ENCODE data around the gene CAPS. TPM values are rescaled to one million over a fixed set of nuclear protein-coding genes. Genes with fewer than 3 reads are reported as not detected.
"Not testable (repeated sequence)": the region's sequence is repeated elsewhere in the genome, so short reads cannot be mapped to it uniquely, and the experiment has no call there.

The CAPS gene
- polyA plus RNA-seq, 1 donor (not counting 4 experiments of a cell fraction or from before 2014, with no cell fraction given) = 2.7 TPM

GRCh38 chr19:5881543-5882299 lies 32.3 kb upstream of the CAPS start:
- H3K4me2 ChIP-seq (ENCODE audit: control insufficient read depth, extremely low read depth, insufficient read depth, low read depth, low read length) = no peak overlapping the region
- dilution Hi-C loops (cut with MboI; ENCODE audit: extremely low pct_ligation_motif_present, low sequenced_read_pairs) = no loop called here
- H3K79me2 ChIP-seq (ENCODE audit: control insufficient read depth, insufficient read depth, low read length) = no peaks in the 10 kb centered on the region
- DNase-seq (ENCODE audit: low read depth, low spot score) = no peak
- H3K36me3 ChIP-seq (ENCODE audit: control insufficient read depth in 2 of 2, extremely low read depth in 1 of 2, insufficient read depth in 2 of 2, low read length in 2 of 2) = no peaks in the 10 kb centered on the region
- no peak overlapping the region for H3K27ac ChIP-seq (ENCODE audit: control insufficient read depth, insufficient read depth, low read length)
- H3K27me3 ChIP-seq (ENCODE audit: control insufficient read depth, extremely low read depth, insufficient read depth, low read length) = peaks cover 9% of the 10 kb centered on the region
- H3K4me3 ChIP-seq (ENCODE audit: control insufficient read depth in 2 of 3, extremely low read depth in 1 of 3, insufficient read depth in 2 of 3, low read depth in 1 of 3, low read length in 3 of 3) = no peak overlapping the region
- H3K4me1 ChIP-seq (ENCODE audit: control insufficient read depth, extremely low read depth, insufficient read depth, low read length) = peaks cover 7% of the 10 kb centered on the region
- no peak overlapping the region for H3K9ac ChIP-seq (ENCODE audit: control insufficient read depth, extremely low read depth, insufficient read depth, low read length)
- no peaks in the 10 kb centered on the region for H3K9me3 ChIP-seq (ENCODE audit: control insufficient read depth, low read depth, low read length)
- H4K20me1 ChIP-seq (ENCODE audit: control insufficient read depth, extremely low read depth, insufficient read depth, low read length) = no peaks in the 10 kb centered on the region
- no peak for FAIRE-seq
- no peak for TF ChIP-seq CTCF (optimal IDR thresholded peaks at IDR 0.05 in 1 of 3, IDR thresholded peaks at IDR 0.05 in 1 of 3, conservative IDR thresholded peaks at IDR 0.05 in 1 of 3; ENCODE audit: extremely low read depth in 1 of 3, insufficient read depth in 2 of 3, low read length in 3 of 3)
- no peak for TF ChIP-seq EZH2 (IDR thresholded peaks at IDR 0.05; ENCODE audit: low read length)
- no peaks in the 10 kb centered on the region for H3K9me1 ChIP-seq (ENCODE audit: control insufficient read depth, extremely low read depth, insufficient read depth, low read length)
- no peak overlapping the region for H2AFZ ChIP-seq (ENCODE audit: control insufficient read depth, low read length)

- no peak for DNase-seq (ENCODE audit: low read depth, low spot score)
- no peak overlapping the region for H3K27ac ChIP-seq (ENCODE audit: control insufficient read depth, insufficient read depth, low read length)
- H3K9me3 ChIP-seq (ENCODE audit: control insufficient read depth, low read depth, low read length) = no peaks in the 10 kb centered on the region
- H3K4me1 ChIP-seq (ENCODE audit: control insufficient read depth, extremely low read depth, insufficient read depth, low read length) = peaks cover 7% of the 10 kb centered on the region
- TF ChIP-seq EZH2 (IDR thresholded peaks at IDR 0.05; ENCODE audit: low read length) (no peak), CTCF (optimal IDR thresholded peaks at IDR 0.05 in 1 of 3, IDR thresholded peaks at IDR 0.05 in 1 of 3, conservative IDR thresholded peaks at IDR 0.05 in 1 of 3; ENCODE audit: extremely low read depth in 1 of 3, insufficient read depth in 2 of 3, low read length in 3 of 3) (no peak)
- no peaks in the 10 kb centered on the region for H3K36me3 ChIP-seq (ENCODE audit: control insufficient read depth in 2 of 2, extremely low read depth in 1 of 2, insufficient read depth in 2 of 2, low read length in 2 of 2)
- H3K4me2 ChIP-seq (ENCODE audit: control insufficient read depth, extremely low read depth, insufficient read depth, low read depth, low read length) = no peak overlapping the region
- peaks cover 9% of the 10 kb centered on the region for H3K27me3 ChIP-seq (ENCODE audit: control insufficient read depth, extremely low read depth, insufficient read depth, low read length)
- H2AFZ ChIP-seq (ENCODE audit: control insufficient read depth, low read length) = no peak overlapping the region
- H3K4me3 ChIP-seq (ENCODE audit: control insufficient read depth in 2 of 3, extremely low read depth in 1 of 3, insufficient read depth in 2 of 3, low read depth in 1 of 3, low read length in 3 of 3) = no peak overlapping the region
- H3K79me2 ChIP-seq (ENCODE audit: control insufficient read depth, insufficient read depth, low read length) = no peaks in the 10 kb centered on the region
- no peaks in the 10 kb centered on the region for H4K20me1 ChIP-seq (ENCODE audit: control insufficient read depth, extremely low read depth, insufficient read depth, low read length)
- H3K9me1 ChIP-seq (ENCODE audit: control insufficient read depth, extremely low read depth, insufficient read depth, low read length) = no peaks in the 10 kb centered on the region
- no peak for FAIRE-seq
- dilution Hi-C loops (cut with MboI; ENCODE audit: extremely low pct_ligation_motif_present, low sequenced_read_pairs) = no loop called here
- no peak overlapping the region for H3K9ac ChIP-seq (ENCODE audit: control insufficient read depth, extremely low read depth, insufficient read depth, low read length)
These were observed 31.6 kb upstream of the CAPS start for GRCh38 chr19:5882421-5882968.

GRCh38 chr19:5883157-5883873 lies 30.7 kb upstream of the CAPS start:
- H3K4me3 ChIP-seq (ENCODE audit: control insufficient read depth in 2 of 3, extremely low read depth in 1 of 3, insufficient read depth in 2 of 3, low read depth in 1 of 3, low read length in 3 of 3); H2AFZ ChIP-seq (ENCODE audit: control insufficient read depth, low read length); H3K27ac ChIP-seq (ENCODE audit: control insufficient read depth, insufficient read depth, low read length); H4K20me1 ChIP-seq (ENCODE audit: control insufficient read depth, extremely low read depth, insufficient read depth, low read length); H3K4me1 ChIP-seq (ENCODE audit: control insufficient read depth, extremely low read depth, insufficient read depth, low read length); H3K9ac ChIP-seq (ENCODE audit: control insufficient read depth, extremely low read depth, insufficient read depth, low read length); dilution Hi-C loops (cut with MboI; ENCODE audit: extremely low pct_ligation_motif_present, low sequenced_read_pairs); H3K27me3 ChIP-seq (ENCODE audit: control insufficient read depth, extremely low read depth, insufficient read depth, low read length); DNase-seq (ENCODE audit: low read depth, low spot score); H3K79me2 ChIP-seq (ENCODE audit: control insufficient read depth, insufficient read depth, low read length); FAIRE-seq; H3K4me2 ChIP-seq (ENCODE audit: control insufficient read depth, extremely low read depth, insufficient read depth, low read depth, low read length); H3K9me1 ChIP-seq (ENCODE audit: control insufficient read depth, extremely low read depth, insufficient read depth, low read length); H3K36me3 ChIP-seq (ENCODE audit: control insufficient read depth in 2 of 2, extremely low read depth in 1 of 2, insufficient read depth in 2 of 2, low read length in 2 of 2); H3K9me3 ChIP-seq (ENCODE audit: control insufficient read depth, low read depth, low read length): not testable (repeated sequence)

Data from keratinocyte (primary cell).